ENCODE data around the gene COPE. TPM values are rescaled to one million over a fixed set of nuclear protein-coding genes. Genes with fewer than 3 reads are reported as not detected.

The COPE gene
- total RNA-seq, 4 donors from 2014 or later, result 144 to 268 (median 179) TPM

DNA sequence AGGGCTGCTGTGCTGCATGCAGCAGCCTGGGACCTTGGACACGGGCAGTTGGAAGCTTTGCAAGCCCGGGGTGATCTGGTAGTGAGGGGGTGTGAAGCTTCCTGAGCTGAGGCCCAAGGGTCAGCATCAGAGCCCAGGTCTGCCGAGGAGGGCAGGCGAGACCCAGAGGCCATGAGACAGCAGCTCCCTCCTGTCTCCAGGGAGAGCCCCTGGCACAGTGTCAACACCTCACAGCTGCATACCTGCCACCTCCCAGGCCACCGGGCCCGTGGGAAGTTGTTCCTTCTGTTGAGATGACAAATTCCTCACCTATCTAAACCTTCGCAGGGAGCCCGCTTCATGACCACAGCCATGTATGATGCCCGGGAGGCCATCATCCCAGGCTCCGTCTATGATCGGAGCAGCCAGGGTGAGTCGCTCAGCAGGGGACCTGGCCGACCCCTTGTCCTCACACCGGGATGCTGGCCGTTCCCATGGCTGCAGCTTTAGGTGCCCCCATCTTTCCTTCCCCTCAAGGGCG lies 55.3 kb downstream of the COPE start:
- TF ChIP-seq POLR2AphosphoS5 (IDR thresholded peaks at IDR 0.05), result no peak
- TF ChIP-seq POLR2A (IDR thresholded peaks at IDR 0.05), result no peak
- no peak for DNase-seq
- peaks cover 0 to 4% (median 0%) of the 10 kb centered on the region in 4 donors for H3K4me1 ChIP-seq
- no peak overlapping the region for H3K27ac ChIP-seq
- H3K9me3 ChIP-seq, result no peaks in the 10 kb centered on the region
- no peaks in the 10 kb centered on the region for H3K27me3 ChIP-seq
- peaks cover 0 to 74% (median 38%) of the 10 kb centered on the region in 4 donors for H3K36me3 ChIP-seq
- intact Hi-C loops (cut with DNase I; ENCODE audit: low total_unique reads) (no loop called here), in situ Hi-C loops (cut with MboI; ENCODE audit: low pct_ligation_motif_present in 1 of 4, low pct_unique_long_range_greater_than_20kb in 1 of 4, low sequenced_read_pairs in 3 of 4) (loop anchor here in 1 of 4 donors (25.0 kb wide), 1 partner anchor 402 kb away; no protein-coding TSS in a partner anchor)
- WGBS, 2 donors (ENCODE audit: low coverage in 1 of 2), result 80 to 86% methylated on average over 1 to 12 of the region's 16 CpGs
- no peak overlapping the region for H3K4me3 ChIP-seq

DNA sequence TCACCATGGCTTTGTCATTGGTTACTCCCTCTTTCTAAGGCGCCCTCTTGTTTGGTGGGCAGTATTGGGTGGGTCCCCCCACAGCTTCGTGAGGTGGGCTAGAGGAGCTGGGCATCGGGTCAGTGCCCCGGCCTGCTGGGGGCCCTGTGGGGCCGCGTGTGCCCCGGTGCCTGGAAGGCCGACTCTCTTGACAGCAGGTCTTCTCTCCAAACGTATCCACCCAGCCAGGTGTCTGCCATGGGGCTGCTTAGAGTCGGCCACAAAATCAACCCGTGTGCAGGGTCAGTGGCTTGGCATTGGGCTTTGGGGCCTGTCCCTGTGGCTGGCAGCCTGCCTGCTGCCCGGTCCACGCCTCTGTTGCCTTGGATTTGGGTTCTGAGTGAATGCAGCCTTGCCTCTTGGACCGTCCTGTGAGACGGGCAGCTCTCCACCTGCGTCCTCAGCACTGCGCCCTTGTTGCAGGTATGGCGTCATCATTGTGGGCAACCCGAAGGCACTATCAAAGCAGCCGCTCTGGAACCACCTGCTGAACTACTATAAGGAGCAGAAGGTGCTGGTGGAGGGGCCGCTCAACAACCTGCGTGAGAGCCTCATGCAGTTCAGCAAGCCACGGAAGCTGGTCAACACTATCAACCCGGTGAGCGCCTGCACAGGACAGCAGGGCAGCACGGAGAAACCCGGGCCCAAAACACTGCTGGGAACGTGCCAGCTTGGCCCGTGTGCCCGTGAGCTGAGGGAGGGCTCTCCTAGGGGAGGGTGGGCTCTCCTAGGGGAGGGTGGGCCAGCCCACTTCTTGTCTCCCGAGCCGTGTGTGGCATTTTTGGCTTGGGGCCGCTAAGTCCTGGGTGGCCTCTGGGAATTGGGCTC lies 56.0 kb downstream of the COPE start:
- Histone ChIP-seq H3K4me3 (no peak overlapping the region), H3K27ac (no peak overlapping the region), H3K9me3 (no peaks in the 10 kb centered on the region), H3K4me1 (peaks cover 0 to 4% (median 0%) of the 10 kb centered on the region in 4 donors), H3K36me3 (peaks cover 0 to 80% (median 39%) of the 10 kb centered on the region in 4 donors), H3K27me3 (no peaks in the 10 kb centered on the region)
- 83% methylated on average over 26 of the region's 33 CpGs; no CpG with 5 or more reads in 1 of the 2 donors for WGBS, 2 donors (ENCODE audit: low coverage in 1 of 2)
- no peak for DNase-seq
- TF ChIP-seq EP300 (IDR thresholded peaks at IDR 0.05; ENCODE audit: low read depth) (no peak), POLR2AphosphoS5 (IDR thresholded peaks at IDR 0.05) (no peak), POLR2A (IDR thresholded peaks at IDR 0.05) (no peak)
- TF ChIP-seq, protein P1, sequence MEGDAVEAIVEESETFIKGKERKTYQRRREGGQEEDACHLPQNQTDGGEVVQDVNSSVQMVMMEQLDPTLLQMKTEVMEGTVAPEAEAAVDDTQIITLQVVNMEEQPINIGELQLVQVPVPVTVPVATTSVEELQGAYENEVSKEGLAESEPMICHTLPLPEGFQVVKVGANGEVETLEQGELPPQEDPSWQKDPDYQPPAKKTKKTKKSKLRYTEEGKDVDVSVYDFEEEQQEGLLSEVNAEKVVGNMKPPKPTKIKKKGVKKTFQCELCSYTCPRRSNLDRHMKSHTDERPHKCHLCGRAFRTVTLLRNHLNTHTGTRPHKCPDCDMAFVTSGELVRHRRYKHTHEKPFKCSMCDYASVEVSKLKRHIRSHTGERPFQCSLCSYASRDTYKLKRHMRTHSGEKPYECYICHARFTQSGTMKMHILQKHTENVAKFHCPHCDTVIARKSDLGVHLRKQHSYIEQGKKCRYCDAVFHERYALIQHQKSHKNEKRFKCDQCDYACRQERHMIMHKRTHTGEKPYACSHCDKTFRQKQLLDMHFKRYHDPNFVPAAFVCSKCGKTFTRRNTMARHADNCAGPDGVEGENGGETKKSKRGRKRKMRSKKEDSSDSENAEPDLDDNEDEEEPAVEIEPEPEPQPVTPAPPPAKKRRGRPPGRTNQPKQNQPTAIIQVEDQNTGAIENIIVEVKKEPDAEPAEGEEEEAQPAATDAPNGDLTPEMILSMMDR (IDR thresholded peaks at IDR 0.05), result no peak
- intact Hi-C loops (cut with DNase I; ENCODE audit: low total_unique reads) (no loop called here), in situ Hi-C loops (cut with MboI; ENCODE audit: low pct_ligation_motif_present in 1 of 4, low pct_unique_long_range_greater_than_20kb in 1 of 4, low sequenced_read_pairs in 3 of 4) (loop anchor here in 1 of 4 donors (25.0 kb wide), 1 partner anchor 401 kb away; no protein-coding TSS in a partner anchor)

DNA sequence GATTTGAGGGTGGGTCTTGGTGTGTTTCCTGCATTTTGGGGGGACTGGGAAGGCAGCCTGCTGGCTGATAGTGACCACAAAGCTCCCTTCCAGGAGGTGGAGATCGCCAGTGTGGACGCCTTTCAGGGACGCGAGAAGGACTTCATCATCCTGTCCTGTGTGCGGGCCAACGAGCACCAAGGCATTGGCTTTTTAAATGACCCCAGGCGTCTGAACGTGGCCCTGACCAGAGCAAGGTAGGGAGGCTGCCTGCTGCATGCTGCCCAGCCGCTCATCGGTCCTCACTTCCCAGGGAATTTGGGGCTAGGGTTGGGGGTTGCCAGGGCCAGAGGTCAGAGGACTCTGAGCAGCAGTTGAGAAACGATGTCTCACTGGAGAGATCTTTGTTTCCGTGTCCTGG lies 57.3 kb downstream of the COPE start:
- H3K27ac ChIP-seq, result no peak overlapping the region
- H3K36me3 ChIP-seq, result peaks cover 0 to 82% (median 39%) of the 10 kb centered on the region in 4 donors
- TF ChIP-seq, protein P1 (IDR thresholded peaks at IDR 0.05), result no peak
- no peak for TF ChIP-seq EP300 (IDR thresholded peaks at IDR 0.05; ENCODE audit: low read depth)
- H3K4me3 ChIP-seq, result no peak overlapping the region
- no peaks in the 10 kb centered on the region for H3K27me3 ChIP-seq
- intact Hi-C loops (cut with DNase I; ENCODE audit: low total_unique reads) (no loop called here), in situ Hi-C loops (cut with MboI; ENCODE audit: low pct_ligation_motif_present in 1 of 4, low pct_unique_long_range_greater_than_20kb in 1 of 4, low sequenced_read_pairs in 3 of 4) (loop anchor here in 1 of 4 donors (25.0 kb wide), 1 partner anchor 400 kb away; no protein-coding TSS in a partner anchor)
- peaks cover 0 to 4% (median 0%) of the 10 kb centered on the region in 4 donors for H3K4me1 ChIP-seq
- H3K9me3 ChIP-seq, result no peaks in the 10 kb centered on the region
- 95% methylated on average over 10 of the region's 12 CpGs; no CpG with 5 or more reads in 1 of the 2 donors for WGBS, 2 donors (ENCODE audit: low coverage in 1 of 2)
- no peak for DNase-seq

DNA sequence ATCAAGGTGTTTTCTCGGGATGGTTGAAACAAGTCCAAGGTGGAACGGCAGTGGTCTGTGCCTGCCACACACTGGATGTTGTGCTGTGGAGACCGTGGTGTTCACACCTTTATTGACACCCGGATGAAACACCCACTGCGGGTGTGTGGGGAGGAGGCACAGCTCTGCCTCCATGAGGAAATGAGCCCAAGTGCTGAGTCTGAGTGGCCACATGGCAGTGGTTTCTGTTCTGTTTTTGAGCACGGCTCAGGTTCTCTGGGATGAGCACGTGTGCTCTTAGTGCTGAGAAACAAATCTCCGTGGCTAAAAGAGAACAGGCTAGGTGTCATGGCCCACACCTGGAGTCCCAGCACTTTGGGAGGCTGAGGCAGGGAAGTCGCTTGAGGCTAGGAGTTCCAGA lies 58.0 kb downstream of the COPE start:
- no peak overlapping the region for H3K27ac ChIP-seq
- peaks cover 0 to 83% (median 42%) of the 10 kb centered on the region in 4 donors for H3K36me3 ChIP-seq
- no peak overlapping the region for H3K4me3 ChIP-seq
- no peak for TF ChIP-seq POLR2AphosphoS5 (IDR thresholded peaks at IDR 0.05)
- TF ChIP-seq POLR2A (IDR thresholded peaks at IDR 0.05), result no peak
- TF ChIP-seq, protein P1 (IDR thresholded peaks at IDR 0.05), result no peak
- no peak for TF ChIP-seq EP300 (IDR thresholded peaks at IDR 0.05; ENCODE audit: low read depth)
- in situ Hi-C loops (cut with MboI; ENCODE audit: low pct_ligation_motif_present in 1 of 4, low pct_unique_long_range_greater_than_20kb in 1 of 4, low sequenced_read_pairs in 3 of 4) (loop anchor here in 1 of 4 donors (25.0 kb wide), 1 partner anchor 399 kb away; no protein-coding TSS in a partner anchor), intact Hi-C loops (cut with DNase I; ENCODE audit: low total_unique reads) (no loop called here)
- DNase-seq, result no peak
- no peaks in the 10 kb centered on the region for H3K4me1 ChIP-seq
- no peaks in the 10 kb centered on the region for H3K9me3 ChIP-seq
- 72 to 100% methylated on average over 1 to 9 of the region's 9 CpGs for WGBS, 2 donors (ENCODE audit: low coverage in 1 of 2)
- H3K27me3 ChIP-seq, result no peaks in the 10 kb centered on the region

All from transverse colon (tissue), 4 donors.